HG02798 (cell line): ENCODE measurements around the gene TAL1.

ENCODE experiments used
- ATAC-seq: cut with Tn5 transposase; IDR thresholded peaks from one replicate; pipeline ENCODE4 v1.9.1; 2021; ENCODE audit warnings: mild to moderate bottlenecking; ENCODE audit not compliant: unreplicated experiment, poor library complexity

Gene TAL1

DNA sequence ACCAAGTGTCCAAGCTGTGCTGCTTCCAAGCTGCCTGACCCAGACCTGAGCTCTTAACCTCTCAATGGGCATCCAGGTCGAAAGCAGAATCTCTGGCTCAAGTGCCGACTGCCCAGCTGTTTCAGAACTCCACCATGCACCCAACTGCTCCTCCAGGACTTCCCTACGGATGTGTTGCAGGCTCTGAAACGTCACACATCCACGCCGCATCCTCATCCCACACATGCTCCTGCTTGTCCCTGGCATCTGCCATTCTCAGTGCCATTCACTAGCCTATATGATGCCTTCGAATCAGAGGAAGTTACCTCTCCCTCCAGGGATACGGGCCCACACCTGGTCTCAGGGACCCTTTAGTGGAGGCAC, 53.4 kb downstream of the TAL1 start:
- no peak for ATAC-seq

GRCh38 chr1:47178020-47178419, 54.0 kb downstream of the TAL1 start:
- ATAC-seq = no peak

- ATAC-seq = no peak
Observed at GRCh38 chr1:47175227-47175934, 56.6 kb downstream of the TAL1 start.

- ATAC-seq = no peak
Observed at GRCh38 chr1:47174656-47175020, 57.4 kb downstream of the TAL1 start.

DNA sequence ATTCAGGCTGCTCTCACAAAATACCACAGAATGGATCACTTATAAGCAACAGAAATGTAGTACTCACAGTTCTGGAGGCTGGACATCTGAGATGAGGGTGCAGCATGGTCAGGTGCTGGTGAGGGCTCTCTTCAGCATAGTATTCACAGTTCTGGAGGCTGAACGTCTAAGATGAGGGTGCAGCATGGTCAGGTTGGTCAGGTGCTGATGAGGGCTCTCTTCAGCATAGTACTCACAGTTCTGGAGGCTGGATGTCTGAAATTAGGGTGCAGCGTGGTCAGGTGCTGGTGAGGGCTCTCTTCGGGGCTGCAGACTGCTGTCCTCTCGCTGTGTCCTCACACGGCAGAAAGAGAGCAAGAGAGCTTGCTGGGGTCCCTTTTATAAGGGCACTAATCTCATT, 59.2 kb downstream of the TAL1 start:
- no peak for ATAC-seq
